ENCODE measurements around the gene VEGFA. TPM values are rescaled to one million over a fixed set of nuclear protein-coding genes. Genes with fewer than 3 reads are reported as not detected.

VEGFA gene
- polyA plus RNA-seq, 2 of the 4 experiments (the other 2 are of a cell fraction) = 35.8 to 83.7 TPM

DNA sequence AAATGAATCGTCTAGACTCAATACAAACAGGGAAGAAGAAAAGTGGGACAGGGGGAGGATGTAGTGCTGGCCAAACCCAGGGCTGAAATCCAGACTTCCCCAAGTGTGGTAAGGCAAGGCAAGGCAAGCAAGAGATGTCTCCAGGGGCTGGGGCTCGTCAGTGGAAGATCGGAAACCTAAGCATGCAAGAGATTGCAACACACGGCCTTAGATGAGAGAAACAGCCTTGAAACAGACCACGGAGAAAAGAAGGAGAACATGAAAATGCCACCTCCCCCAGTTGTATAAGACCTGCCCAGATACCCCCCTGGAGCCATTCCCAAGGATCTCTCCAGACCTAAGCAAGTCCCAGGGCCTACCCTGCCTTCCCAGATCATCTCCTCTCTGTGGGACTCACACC lies 20.0 kb downstream of the VEGFA start:
- Histone ChIP-seq H3K4me3 (no peak overlapping the region), H3K4me1 (no peaks in the 10 kb centered on the region), H3K27ac (peak overlapping the region in 1 of 2 experiments; percentile 33; a peak in 1 of 6 replicates), H3K4me2 (0 out of 3 replicates have a peak overlapping the region, but pooled peaks have one; percentile 21), H3K9me3 (no peaks in the 10 kb centered on the region)
- WGBS (ENCODE audit: missing lambda C conversion rate) = 52% methylated on average over 5 of the region's 5 CpGs
- CTCF ChIA-PET = interaction anchor here (1.9 to 5.2 kb wide), 2 partner anchors 16 to 20 kb away, joined by 6 to 24 read pairs; partner anchors contain the start of gene VEGFA
- ATAC-seq = peak; percentile 20 to 45; a peak in 2 of 6 replicates
- FAIRE-seq = no peak
- POLR2A ChIA-PET = no interaction called here
- DNase-seq (ENCODE audit: low read depth in 1 of 2, low spot score in 1 of 2) = no peak
- 0 out of 4 replicates have a peak, but pooled peaks of 1 of the 2 experiments have one; percentile 7 for TF ChIP-seq CEBPB (IDR thresholded peaks at IDR 0.05)
- TF ChIP-seq, protein P1, sequence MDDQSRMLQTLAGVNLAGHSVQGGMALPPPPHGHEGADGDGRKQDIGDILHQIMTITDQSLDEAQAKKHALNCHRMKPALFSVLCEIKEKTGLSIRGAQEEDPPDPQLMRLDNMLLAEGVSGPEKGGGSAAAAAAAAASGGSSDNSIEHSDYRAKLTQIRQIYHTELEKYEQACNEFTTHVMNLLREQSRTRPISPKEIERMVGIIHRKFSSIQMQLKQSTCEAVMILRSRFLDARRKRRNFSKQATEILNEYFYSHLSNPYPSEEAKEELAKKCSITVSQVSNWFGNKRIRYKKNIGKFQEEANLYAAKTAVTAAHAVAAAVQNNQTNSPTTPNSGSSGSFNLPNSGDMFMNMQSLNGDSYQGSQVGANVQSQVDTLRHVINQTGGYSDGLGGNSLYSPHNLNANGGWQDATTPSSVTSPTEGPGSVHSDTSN (IDR thresholded peaks at IDR 0.05) = no peak
- no peak for TF ChIP-seq JUN (IDR thresholded peaks at IDR 0.05)

DNA sequence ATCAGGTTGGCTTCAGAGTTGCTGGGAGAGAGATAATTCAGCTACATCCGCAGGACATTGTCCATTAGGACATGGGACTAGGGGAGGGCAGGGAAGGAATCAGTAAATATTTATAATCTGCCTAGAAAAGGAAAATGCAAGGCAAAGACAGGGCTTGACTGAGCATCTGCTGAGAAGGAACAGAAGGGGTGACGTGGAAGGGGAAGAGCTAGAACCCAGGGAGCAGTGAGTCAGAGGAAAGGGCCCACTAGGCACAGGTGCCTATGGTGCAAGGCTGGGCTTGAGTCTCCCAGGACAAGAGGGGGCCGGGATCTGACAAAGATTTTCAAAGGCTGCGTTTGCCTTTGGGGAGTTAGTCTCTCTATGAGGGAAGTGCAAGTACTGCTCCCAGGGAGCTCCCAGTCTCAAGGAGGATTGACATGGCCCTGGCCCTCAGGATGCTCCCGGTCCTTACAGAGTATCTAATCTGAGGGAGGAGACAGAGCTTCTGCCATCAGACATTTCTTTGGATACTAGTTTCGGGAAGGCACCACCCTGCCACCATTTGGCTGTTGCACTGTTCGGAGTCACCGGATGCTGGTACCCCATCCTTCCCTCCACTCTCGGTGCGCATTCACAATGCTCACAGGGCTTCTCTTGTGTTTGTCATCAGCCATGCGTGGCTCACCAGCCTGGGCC lies 21.9 kb downstream of the VEGFA start:
- no peak for DNase-seq (ENCODE audit: low read depth in 1 of 2, low spot score in 1 of 2)
- ATAC-seq = no peak
- ChIA-PET CTCF (interaction anchor here (0.6 to 5.2 kb wide), 2 partner anchors 18 to 228 kb away, joined by 4 to 24 read pairs; no protein-coding TSS in a partner anchor), POLR2A (no interaction called here)
- Histone ChIP-seq H3K9me3 (no peaks in the 10 kb centered on the region), H3K27ac (no peak overlapping the region), H3K4me1 (no peaks in the 10 kb centered on the region), H3K4me2 (no peak overlapping the region), H3K4me3 (no peak overlapping the region)
- FAIRE-seq = no peak
- TF ChIP-seq ESRRA (IDR thresholded peaks at IDR 0.05; ENCODE audit: borderline replicate concordance, low read length) (no peak), MYC (IDR thresholded peaks at IDR 0.05; ENCODE audit: borderline replicate concordance, low read length) (no peak), EHMT2 (IDR thresholded peaks at IDR 0.05; ENCODE audit: low read depth) (no peak), HDAC2 (IDR thresholded peaks at IDR 0.05) (no peak), TP53 (CRISPR knock-in tag; IDR thresholded peaks at IDR 0.05) (no peak), CHD2 (IDR thresholded peaks at IDR 0.05; ENCODE audit: low read length, partially characterized antibody) (no peak), ZC3H11A (IDR thresholded peaks at IDR 0.05) (no peak), NR3C1 (IDR thresholded peaks at IDR 0.05) (no peak), HEYL (CRISPR knock-in tag; IDR thresholded peaks at IDR 0.05) (no peak), TFCP2L1 (CRISPR knock-in tag; IDR thresholded peaks at IDR 0.05) (no peak), RAD21 (conservative IDR thresholded peaks at IDR 0.05 in 1 of 2, IDR thresholded peaks at IDR 0.05 in 1 of 2) (no peak), CEBPB (IDR thresholded peaks at IDR 0.05) (no peak), SMC3 (IDR thresholded peaks at IDR 0.05) (no peak), CHD4 (IDR thresholded peaks at IDR 0.05; ENCODE audit: borderline replicate concordance) (no peak), MAZ (IDR thresholded peaks at IDR 0.05; ENCODE audit: borderline replicate concordance, low read depth, low read length) (no peak), GATA3 (IDR thresholded peaks at IDR 0.05; ENCODE audit: borderline replicate concordance) (no peak)
- TF ChIP-seq, protein P2, sequence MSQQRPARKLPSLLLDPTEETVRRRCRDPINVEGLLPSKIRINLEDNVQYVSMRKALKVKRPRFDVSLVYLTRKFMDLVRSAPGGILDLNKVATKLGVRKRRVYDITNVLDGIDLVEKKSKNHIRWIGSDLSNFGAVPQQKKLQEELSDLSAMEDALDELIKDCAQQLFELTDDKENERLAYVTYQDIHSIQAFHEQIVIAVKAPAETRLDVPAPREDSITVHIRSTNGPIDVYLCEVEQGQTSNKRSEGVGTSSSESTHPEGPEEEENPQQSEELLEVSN (IDR thresholded peaks at IDR 0.05; ENCODE audit: borderline replicate concordance, low read depth) = no peak
- TF ChIP-seq, protein P3, sequence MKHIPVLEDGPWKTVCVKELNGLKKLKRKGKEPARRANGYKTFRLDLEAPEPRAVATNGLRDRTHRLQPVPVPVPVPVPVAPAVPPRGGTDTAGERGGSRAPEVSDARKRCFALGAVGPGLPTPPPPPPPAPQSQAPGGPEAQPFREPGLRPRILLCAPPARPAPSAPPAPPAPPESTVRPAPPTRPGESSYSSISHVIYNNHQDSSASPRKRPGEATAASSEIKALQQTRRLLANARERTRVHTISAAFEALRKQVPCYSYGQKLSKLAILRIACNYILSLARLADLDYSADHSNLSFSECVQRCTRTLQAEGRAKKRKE (CRISPR knock-in tag; IDR thresholded peaks at IDR 0.05; ENCODE audit: low read depth) = no peak
- WGBS (ENCODE audit: missing lambda C conversion rate) = 87% methylated on average over 9 of the region's 11 CpGs

Data from A549 (cell line).